ENCODE results near the gene LUZP1.
A peak's percentile ranks its signal among the peaks of the same experiment; 100 is the strongest.

The LUZP1 gene

GRCh38 chr1:23167353-23168078, 1.1 kb downstream of the LUZP1 start:
- peak; percentile 48 for FAIRE-seq
- peak; percentile 40 for DNase-seq (ENCODE audit: insufficient read length)
- no peak for TF ChIP-seq TAF1 (IDR thresholded peaks at IDR 0.05; ENCODE audit: borderline replicate concordance, low read depth, low read length)
- TF ChIP-seq POLR2AphosphoS5 (IDR thresholded peaks at IDR 0.05; ENCODE audit: low read depth, low read length), result no peak
- TF ChIP-seq POLR2A (IDR thresholded peaks at IDR 0.05; ENCODE audit: low read depth, low read length), result no peak

GRCh38 chr1:23166854-23167253, 1.8 kb downstream of the LUZP1 start:
- no peak for FAIRE-seq
- no peak for DNase-seq (ENCODE audit: insufficient read length)
- TF ChIP-seq POLR2A (IDR thresholded peaks at IDR 0.05; ENCODE audit: low read depth, low read length), result no peak
- TF ChIP-seq POLR2AphosphoS5 (IDR thresholded peaks at IDR 0.05; ENCODE audit: low read depth, low read length), result no peak
- no peak for TF ChIP-seq TAF1 (IDR thresholded peaks at IDR 0.05; ENCODE audit: borderline replicate concordance, low read depth, low read length)

GRCh38 chr1:23163395-23163794, 5.3 kb downstream of the LUZP1 start:
- FAIRE-seq, result no peak

GRCh38 chr1:23159963-23160877, 8.4 kb downstream of the LUZP1 start:
- FAIRE-seq, result no peak
- no peak for TF ChIP-seq TAF1 (IDR thresholded peaks at IDR 0.05; ENCODE audit: borderline replicate concordance, low read depth, low read length)
- no peak for TF ChIP-seq POLR2A (IDR thresholded peaks at IDR 0.05; ENCODE audit: low read depth, low read length)
- no peak for TF ChIP-seq POLR2AphosphoS5 (IDR thresholded peaks at IDR 0.05; ENCODE audit: low read depth, low read length)
- DNase-seq (ENCODE audit: insufficient read length), result no peak

More at GRCh38 chr1:23163395-23163794, 5.3 kb downstream of the LUZP1 start:
- no peak for TF ChIP-seq POLR2AphosphoS5 (IDR thresholded peaks at IDR 0.05; ENCODE audit: low read depth, low read length)
- TF ChIP-seq POLR2A (IDR thresholded peaks at IDR 0.05; ENCODE audit: low read depth, low read length), result no peak
- TF ChIP-seq TAF1 (IDR thresholded peaks at IDR 0.05; ENCODE audit: borderline replicate concordance, low read depth, low read length), result no peak
- DNase-seq (ENCODE audit: insufficient read length), result no peak

DNA sequence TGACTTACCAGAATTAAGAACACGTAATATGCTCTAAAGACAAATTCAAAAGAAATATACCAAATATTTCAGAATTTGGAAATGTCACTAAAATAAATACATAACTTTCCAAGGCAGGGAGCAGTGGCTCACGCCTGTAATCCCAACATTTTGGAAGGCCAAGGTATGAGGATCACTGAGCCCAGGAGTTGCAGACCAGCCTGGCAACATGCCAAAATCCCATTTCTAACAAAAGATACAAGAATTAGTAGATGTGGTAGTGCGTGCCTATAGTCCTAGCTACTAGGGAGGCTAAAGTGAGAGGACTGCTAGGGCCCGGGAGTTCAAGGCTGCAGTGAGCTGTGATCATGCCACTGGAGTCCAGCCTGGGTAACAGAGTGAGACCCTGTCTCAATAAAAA, 11.7 kb downstream of the LUZP1 start:
- DNase-seq (ENCODE audit: insufficient read length) (no peak), FAIRE-seq (no peak)
- TF ChIP-seq POLR2AphosphoS5 (IDR thresholded peaks at IDR 0.05; ENCODE audit: low read depth, low read length) (no peak), TAF1 (IDR thresholded peaks at IDR 0.05; ENCODE audit: borderline replicate concordance, low read depth, low read length) (no peak), POLR2A (IDR thresholded peaks at IDR 0.05; ENCODE audit: low read depth, low read length) (no peak)

DNA sequence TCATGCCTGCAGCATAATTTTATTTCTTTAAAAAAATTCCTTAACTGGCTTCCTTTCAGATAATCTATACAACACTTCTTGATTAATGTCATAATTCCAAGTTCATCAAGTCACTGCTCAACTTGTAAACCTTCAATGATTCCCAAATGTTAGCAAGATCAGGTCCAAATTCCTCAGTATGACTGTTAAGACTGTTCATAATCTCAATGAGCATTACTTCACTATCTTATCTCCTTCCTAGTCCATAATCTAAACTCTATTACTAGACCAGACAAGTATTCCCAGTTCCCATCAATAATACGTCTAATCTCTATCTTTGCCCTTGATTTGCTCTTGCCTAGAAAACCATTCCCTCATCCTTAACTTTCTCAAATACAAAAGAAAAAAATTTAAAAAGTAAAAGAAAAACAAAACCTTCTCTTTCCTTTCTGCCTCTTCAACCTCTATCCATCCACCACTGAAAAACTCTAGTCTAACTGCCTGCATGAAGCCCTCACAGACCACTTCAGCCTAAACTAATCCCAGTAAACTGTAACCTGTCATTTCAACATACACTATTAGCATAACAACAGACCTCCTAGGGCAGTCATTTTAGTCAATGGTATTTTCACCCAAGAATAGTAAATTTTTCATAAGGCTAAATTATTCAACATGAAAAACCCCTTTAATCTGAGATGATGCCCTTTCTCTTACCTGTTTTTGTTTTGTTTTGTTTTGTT, 15.5 kb downstream of the LUZP1 start:
- no peak for FAIRE-seq
- no peak for DNase-seq (ENCODE audit: insufficient read length)
- TF ChIP-seq POLR2A (IDR thresholded peaks at IDR 0.05; ENCODE audit: low read depth, low read length) (no peak), POLR2AphosphoS5 (IDR thresholded peaks at IDR 0.05; ENCODE audit: low read depth, low read length) (no peak), TAF1 (IDR thresholded peaks at IDR 0.05; ENCODE audit: borderline replicate concordance, low read depth, low read length) (no peak)

- DNase-seq (ENCODE audit: insufficient read length), result no peak
- no peak for TF ChIP-seq TAF1 (IDR thresholded peaks at IDR 0.05; ENCODE audit: borderline replicate concordance, low read depth, low read length)
- TF ChIP-seq POLR2A (IDR thresholded peaks at IDR 0.05; ENCODE audit: low read depth, low read length), result no peak
- no peak for TF ChIP-seq POLR2AphosphoS5 (IDR thresholded peaks at IDR 0.05; ENCODE audit: low read depth, low read length)
- no peak for FAIRE-seq
Measured at GRCh38 chr1:23150742-23151141, 17.9 kb downstream of the LUZP1 start.

DNA sequence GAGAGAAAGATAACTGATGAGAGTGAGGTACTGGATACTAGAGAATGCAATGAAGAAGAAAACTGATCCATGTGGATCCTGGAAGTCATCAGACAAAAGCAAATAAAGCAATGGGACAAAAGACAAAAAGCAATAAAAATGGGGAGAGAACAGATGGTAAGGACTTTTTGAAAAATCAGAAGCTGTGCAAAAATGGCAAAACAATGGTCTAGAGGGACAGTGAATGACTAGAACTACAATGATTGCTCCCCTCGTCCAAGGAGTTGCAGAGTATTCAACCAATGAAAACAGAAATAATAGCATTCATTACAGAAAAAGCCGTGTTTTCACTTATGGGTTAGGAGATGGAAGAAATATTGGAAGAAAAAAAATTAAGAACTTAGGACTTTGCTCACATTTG, 18.5 kb downstream of the LUZP1 start:
- DNase-seq (ENCODE audit: insufficient read length) (no peak), FAIRE-seq (no peak)
- TF ChIP-seq POLR2AphosphoS5 (IDR thresholded peaks at IDR 0.05; ENCODE audit: low read depth, low read length) (no peak), POLR2A (IDR thresholded peaks at IDR 0.05; ENCODE audit: low read depth, low read length) (no peak), TAF1 (IDR thresholded peaks at IDR 0.05; ENCODE audit: borderline replicate concordance, low read depth, low read length) (no peak)

- FAIRE-seq (no peak), DNase-seq (ENCODE audit: insufficient read length) (no peak)
- TF ChIP-seq POLR2AphosphoS5 (IDR thresholded peaks at IDR 0.05; ENCODE audit: low read depth, low read length) (no peak), TAF1 (IDR thresholded peaks at IDR 0.05; ENCODE audit: borderline replicate concordance, low read depth, low read length) (no peak), POLR2A (IDR thresholded peaks at IDR 0.05; ENCODE audit: low read depth, low read length) (no peak)
Measured at GRCh38 chr1:23149114-23149513, 19.5 kb downstream of the LUZP1 start.

DNA sequence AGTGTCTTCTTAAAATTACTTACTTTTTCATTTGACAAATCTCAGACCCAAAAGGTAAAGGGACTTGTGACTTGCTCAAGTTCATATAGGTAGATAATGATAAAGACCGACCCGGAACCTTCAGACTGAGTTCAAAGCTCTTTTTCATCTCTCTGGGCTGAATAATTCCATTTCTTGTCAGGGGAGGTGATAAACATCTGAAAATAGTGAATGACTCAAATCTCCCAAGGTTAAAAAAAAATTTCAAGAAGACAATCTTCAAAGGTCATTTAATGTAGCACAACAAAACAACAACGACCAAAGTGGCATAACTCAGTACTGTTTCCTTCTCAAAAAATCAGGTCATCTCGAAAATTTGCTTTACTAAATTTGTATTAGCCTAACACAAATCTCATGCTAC, 20.6 kb downstream of the LUZP1 start:
- DNase-seq (ENCODE audit: insufficient read length) (no peak), FAIRE-seq (no peak)
- TF ChIP-seq POLR2A (IDR thresholded peaks at IDR 0.05; ENCODE audit: low read depth, low read length) (no peak), POLR2AphosphoS5 (IDR thresholded peaks at IDR 0.05; ENCODE audit: low read depth, low read length) (no peak), TAF1 (IDR thresholded peaks at IDR 0.05; ENCODE audit: borderline replicate concordance, low read depth, low read length) (no peak)

DNA sequence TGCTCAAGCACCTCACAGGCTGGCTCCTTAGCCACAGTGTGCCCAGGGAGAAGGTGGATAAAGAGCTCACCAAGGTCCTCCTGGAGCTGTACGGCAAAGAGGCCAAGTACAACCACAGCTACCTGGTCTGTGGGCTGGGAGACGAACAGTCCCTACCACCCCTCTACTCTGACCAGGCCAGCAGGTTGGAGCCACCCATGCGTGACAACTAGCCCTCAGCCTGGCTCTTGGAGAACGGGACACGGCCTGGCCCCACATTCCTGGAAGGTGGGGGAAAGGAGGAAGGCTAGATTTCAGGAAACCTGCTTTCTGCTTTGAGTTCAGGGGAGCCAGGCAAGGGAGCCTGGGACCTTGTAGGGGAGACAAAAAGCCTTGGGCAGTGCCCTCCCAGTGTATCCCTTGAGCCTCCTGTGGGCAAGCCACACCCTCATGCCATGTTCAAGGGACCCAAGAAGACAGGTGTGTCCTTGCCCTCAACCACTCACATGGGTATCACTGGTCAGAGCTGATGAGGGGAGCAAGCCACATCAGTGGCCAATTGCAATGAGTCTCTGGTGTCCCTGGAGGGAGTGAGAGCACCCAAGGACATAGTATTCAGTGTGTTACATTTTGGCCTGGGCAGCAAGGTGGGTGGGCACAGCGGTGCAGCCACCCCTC, 27.6 kb downstream of the LUZP1 start:
- TF ChIP-seq POLR2A (IDR thresholded peaks at IDR 0.05; ENCODE audit: low read depth, low read length), result no peak
- no peak for TF ChIP-seq POLR2AphosphoS5 (IDR thresholded peaks at IDR 0.05; ENCODE audit: low read depth, low read length)
- no peak for TF ChIP-seq TAF1 (IDR thresholded peaks at IDR 0.05; ENCODE audit: borderline replicate concordance, low read depth, low read length)
- DNase-seq (ENCODE audit: insufficient read length), result no peak
- FAIRE-seq, result no peak

Data from GM12892 (cell line).